GM21526 (cell line): ENCODE data around the gene EIF4E.

Source experiments
- ATAC-seq: cut with Tn5 transposase; IDR thresholded peaks from one replicate; pipeline ENCODE4 v1.9.1; 2021; ENCODE audit warnings: moderate library complexity; ENCODE audit not compliant: unreplicated experiment, low FRiP score

Gene EIF4E

GRCh38 chr4:98928505-98929340 is at the start of gene EIF4E:
EIF4E (minus strand) TSS chr4:98929133; CDS start chr4:98929112, 21 bp downstream.
- peak; percentile 77 for ATAC-seq

GRCh38 chr4:98977557-98977956 is 48.6 kb upstream of the EIF4E start:
- ATAC-seq: no peak

- ATAC-seq: no peak
Measured at GRCh38 chr4:98976716-98977115, 47.8 kb upstream of the EIF4E start.

- no peak for ATAC-seq
Measured at GRCh38 chr4:98969878-98970785, 41.2 kb upstream of the EIF4E start.

- no peak for ATAC-seq
Measured at GRCh38 chr4:98967786-98968329, 38.9 kb upstream of the EIF4E start.

GRCh38 chr4:98966926-98967325 is 38.0 kb upstream of the EIF4E start:
- no peak for ATAC-seq

- no peak for ATAC-seq
Measured at GRCh38 chr4:98963538-98964433, 34.9 kb upstream of the EIF4E start.

- no peak for ATAC-seq
Measured at GRCh38 chr4:98961770-98962169, 32.8 kb upstream of the EIF4E start.

- no peak for ATAC-seq
Measured at GRCh38 chr4:98959411-98959810, 30.5 kb upstream of the EIF4E start.

GRCh38 chr4:98958065-98958464 is 29.1 kb upstream of the EIF4E start:
- ATAC-seq: no peak

- ATAC-seq: no peak
Measured at GRCh38 chr4:98955229-98955628, 26.3 kb upstream of the EIF4E start.

GRCh38 chr4:98951710-98952109 is 22.8 kb upstream of the EIF4E start:
- no peak for ATAC-seq

GRCh38 chr4:98950925-98951324 is 22.0 kb upstream of the EIF4E start:
- ATAC-seq: no peak

- ATAC-seq: no peak
Measured at GRCh38 chr4:98946359-98946758, 17.4 kb upstream of the EIF4E start.

GRCh38 chr4:98945297-98945850 is 16.4 kb upstream of the EIF4E start:
- ATAC-seq: no peak

GRCh38 chr4:98939892-98940298 is 11.0 kb upstream of the EIF4E start:
- peak; percentile 57 for ATAC-seq

GRCh38 chr4:98939438-98939837 is 10.5 kb upstream of the EIF4E start:
- ATAC-seq: peak; percentile 43

GRCh38 chr4:98937986-98938720 is 9.2 kb upstream of the EIF4E start:
- no peak for ATAC-seq

- no peak for ATAC-seq
Measured at GRCh38 chr4:98935633-98936032, 6.7 kb upstream of the EIF4E start.
